Measurements from ENCODE around the gene MAML3.

The MAML3 gene

DNA sequence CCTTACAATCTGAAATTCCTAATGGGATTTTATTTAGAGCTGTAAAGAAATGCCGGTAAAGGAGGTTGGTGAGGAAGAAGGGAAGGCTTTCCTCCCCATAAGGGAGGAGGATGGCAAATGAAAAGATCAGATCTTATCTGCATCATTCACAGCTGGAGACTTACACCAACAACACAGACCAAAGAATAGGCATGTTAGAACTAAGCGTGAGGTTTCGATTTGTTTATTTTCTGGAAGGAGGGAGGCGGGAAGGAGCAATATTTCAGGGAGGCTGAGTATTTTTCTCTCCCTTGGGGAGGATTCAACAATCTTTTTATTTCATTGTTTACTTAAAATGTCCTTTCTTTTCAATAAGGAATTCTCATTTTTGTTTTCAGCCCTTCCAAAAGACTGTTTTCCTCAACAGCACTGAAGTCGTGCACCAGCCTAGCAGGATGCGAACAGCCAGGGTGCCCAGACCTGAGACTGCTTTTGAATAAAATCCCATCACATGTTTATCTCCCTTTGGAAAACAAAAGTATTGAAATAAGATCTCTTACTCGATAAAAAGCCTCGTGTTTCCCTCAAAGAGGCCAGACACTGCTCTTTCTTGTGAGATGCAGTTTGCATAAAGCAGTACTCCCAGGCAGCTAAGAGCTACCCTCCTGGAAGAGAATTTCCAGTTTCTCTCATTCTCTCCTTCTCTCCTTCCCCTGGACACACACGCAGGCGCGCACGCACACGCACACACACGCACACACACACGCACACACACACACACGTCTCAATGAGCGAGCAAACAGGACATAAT lies 252.3 kb downstream of the MAML3 start:
- no peak for DNase-seq (ENCODE audit: low read depth in 2 of 2)

DNA sequence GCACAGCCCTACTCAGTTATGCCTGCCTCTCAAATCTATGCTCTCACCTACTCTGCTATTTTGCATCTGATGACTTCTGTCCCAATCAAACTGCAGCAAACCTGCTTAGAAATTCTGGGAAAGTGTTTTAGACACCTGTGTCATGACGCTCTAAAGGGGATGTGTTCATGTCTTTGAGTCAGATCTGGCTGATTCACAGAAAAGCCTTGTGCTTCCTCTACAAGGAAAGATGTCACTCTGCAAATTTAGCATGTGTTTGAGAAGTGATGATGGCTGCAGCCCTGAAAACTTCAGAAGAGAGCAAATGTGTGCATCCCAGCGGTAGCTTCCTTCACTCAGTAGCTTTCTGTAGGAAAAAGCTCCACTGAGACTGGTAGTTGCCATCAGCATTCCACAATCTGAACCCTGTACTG lies 253.0 kb downstream of the MAML3 start:
- DNase-seq (ENCODE audit: low read depth in 2 of 2): no peak

DNA sequence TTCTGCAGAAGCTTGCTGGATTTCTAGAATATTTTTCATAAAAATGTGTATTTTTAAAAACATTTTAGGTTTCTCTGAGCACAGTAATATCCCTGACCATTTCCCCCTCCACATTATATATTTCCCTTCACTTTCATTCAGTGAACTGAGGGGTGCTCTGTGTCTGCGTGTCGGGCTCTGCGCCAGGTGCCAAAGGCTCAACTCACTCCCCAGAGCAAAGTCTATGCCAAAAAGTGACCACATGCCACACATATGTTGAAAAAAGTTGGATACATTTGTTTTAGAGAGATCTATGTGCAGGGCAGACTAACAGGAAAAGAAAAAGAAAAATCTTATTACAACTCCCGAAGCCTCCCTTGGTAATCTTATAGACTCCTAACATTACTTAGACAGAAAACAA lies 254.6 kb downstream of the MAML3 start:
- no peak for DNase-seq (ENCODE audit: low read depth in 2 of 2)

DNA sequence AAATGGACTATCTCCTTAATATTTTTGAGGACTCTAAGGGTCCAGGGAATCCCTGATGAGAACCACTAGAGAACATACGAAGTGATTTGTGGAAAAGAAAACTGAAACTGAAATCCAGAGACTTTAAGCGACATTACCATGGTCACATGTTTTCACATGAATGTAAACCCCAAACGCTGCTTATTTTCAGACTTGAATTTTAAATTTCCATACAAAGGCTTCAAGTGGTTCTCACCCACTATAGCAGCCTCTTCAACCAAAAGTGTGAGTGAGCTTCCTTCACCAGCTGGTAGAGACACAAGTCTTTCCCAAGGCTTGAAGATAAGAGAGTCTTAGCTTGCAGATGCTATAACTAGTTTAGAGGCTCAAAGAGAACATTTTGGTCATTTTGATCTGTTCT lies 255.7 kb downstream of the MAML3 start:
- no peak for DNase-seq (ENCODE audit: low read depth in 2 of 2)

DNA sequence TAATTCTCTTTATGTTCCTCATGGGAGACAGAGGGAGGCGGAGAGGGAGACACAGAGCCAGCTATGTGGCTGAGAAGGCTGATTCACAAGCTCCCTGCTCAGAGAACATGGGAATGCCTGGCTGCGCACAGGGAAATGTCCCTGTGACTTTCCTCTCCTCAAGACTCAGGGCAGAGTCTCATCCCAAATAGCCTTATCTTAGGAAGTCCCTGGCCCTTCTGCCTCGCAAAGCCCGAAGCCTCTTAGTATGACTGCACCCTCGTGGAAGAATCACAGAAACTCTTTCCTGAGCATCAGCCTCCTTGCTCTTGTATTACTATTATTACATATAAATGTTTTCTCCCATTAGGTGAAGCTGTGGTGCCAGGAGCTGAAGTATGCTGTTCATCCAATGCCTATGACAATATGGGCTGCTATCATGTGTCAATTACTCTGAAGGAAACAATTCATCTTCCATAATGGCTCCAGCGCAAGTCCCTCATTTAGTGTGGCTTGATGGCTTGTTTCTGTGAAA lies 257.8 kb downstream of the MAML3 start:
- no peak for DNase-seq (ENCODE audit: low read depth in 2 of 2)

DNA sequence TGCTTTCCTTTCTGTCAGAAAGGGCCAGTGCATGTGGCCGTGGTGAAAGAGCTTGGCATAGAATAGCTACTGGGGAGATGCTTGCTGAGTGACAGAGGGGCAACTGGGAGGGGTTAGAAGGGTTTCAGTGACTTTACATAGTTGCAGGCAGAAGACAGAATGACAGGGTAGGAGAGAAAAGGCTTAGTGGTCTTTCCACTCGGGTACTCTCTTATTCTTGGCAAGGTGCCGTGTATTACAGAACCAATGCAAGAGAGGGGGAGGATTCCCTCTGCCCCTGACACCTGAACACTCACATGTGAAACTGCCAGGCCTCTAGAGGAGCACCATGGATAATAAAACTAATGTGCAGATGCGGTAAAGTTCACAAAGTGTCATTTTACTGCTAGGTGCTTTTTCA lies 260.2 kb downstream of the MAML3 start:
- DNase-seq (ENCODE audit: low read depth in 2 of 2): no peak

DNA sequence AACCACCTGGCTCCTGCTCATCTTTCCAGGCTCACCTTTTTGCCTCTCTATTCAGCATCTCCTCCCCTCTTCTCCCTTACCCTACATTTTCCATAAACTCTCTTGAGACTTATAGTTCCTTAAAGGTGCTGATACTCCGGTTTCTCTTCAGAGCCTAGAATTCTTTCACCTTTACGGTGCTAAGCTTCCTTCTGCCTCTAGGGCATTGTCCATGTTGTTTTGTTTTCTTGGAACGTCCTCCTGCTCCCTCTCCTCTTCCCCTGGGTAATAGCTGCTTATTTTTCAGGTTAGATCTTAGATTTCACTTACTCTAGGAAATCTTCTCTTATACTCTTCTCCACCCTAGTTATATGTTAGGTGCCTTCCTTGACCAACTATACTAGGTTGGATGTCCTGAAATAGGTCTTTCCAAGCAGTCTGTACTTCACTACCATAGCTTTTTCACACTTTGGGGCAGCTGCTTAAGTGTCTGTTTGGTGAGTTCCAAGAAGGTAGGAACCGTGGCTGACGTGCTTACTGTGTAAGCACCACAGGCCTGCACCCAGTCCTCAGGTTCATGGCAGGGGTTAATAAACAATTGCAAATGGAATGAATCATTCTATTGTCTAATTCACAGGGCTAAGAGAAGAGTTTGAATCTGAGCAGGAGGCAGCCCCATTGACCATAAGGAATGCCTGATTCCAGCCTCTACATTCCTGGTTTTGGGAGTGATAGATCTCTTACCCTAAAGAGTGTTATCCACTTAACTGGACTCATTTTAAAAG lies 260.8 kb downstream of the MAML3 start:
- no peak for DNase-seq (ENCODE audit: low read depth in 2 of 2)

DNA sequence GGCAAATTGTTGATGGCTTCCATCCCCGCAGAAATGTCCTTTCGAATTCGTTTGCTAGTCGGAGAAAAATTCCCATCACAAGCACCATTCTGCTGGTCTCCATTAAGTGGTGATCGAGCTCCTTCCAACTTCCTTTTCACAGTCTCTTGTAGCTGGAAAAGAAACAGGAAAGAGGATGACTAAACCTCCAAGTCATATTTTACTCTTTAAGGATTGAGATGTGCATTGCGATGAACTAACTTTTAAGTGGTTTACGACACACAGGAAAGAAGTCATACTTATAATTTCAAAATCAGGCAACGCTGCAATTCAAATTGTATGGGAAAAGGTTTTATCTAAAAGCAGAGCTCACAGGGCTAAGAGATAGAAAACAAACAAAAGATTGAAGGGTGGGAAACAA lies 263.2 kb downstream of the MAML3 start:
- DNase-seq (ENCODE audit: low read depth in 2 of 2): no peak

DNA sequence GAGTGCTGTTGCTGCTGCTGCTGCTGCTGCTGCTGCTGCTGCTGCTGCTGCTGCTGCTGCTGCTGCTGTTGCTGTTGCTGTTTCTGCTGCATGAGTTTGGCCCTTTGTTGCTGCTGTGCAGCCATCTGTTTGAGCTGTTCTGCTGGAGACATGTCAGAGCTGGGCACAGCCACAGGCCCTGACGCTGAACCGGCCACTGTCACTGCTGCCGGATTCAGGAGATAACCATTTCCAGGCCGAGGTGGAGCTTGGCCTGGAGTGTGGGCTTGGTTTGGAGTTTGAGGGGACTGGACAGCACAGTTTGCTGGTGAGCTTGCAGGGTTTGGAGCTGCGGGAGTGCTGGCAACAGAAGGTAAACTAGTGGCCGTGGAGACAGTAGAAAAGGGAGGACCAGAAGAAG lies 264.1 kb downstream of the MAML3 start:
- no peak for DNase-seq (ENCODE audit: low read depth in 2 of 2)

DNA sequence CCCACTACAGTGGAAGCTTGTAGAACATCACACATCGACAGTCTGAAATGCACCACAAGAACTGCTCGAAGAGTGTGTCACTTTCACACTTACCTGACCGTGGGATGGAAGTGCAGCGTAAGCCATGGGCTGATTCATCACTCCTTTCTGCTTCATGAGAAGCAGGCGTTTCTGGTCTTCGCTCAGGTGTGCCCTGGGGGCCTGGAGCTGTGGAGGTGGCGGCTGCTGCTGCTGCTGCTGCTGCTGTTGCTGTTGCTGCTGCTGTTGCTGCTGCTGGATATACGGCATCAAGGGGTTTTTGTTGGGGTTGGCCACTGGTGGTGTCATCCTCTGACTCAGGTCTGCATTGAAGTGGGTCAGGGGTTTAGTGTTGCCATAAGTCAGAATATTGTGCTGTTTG lies 264.7 kb downstream of the MAML3 start:
- no peak for DNase-seq (ENCODE audit: low read depth in 2 of 2)

DNA sequence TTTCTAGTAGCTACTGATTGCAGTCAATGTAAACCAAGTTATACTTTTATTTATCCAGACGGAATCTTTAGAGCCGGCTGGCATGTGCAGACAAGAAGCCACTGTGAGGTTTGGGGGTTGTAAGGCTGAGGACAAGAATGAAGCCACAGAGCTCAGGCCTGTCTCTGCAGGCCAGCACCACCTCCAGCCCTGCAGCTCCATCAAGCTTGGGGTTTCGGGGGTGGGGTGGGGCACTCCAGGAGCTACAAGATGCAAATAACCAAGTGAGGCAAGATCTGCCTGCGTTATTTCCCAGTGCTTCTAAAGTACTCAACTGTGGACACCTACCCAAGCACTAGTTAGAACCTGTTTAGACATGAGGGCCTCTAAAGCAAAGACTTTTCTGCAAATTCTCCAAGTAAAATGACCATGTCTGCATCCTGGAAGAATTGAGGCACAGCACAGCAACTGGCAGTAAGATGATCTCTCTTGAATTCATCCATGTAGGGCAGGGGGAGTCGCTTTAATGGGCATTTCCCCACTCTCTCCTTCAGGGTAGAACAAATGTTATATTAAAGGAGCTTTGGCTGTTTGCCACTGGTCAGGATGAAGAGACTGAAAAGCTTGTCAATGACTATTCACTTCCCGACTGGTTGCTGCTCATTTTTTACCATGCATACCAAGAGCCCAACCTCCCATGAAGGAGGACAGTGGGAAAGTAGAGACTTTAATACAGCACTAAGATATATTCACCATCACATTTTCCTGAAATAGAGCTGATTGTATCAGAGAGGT lies 265.8 kb downstream of the MAML3 start:
- no peak for DNase-seq (ENCODE audit: low read depth in 2 of 2)

DNA sequence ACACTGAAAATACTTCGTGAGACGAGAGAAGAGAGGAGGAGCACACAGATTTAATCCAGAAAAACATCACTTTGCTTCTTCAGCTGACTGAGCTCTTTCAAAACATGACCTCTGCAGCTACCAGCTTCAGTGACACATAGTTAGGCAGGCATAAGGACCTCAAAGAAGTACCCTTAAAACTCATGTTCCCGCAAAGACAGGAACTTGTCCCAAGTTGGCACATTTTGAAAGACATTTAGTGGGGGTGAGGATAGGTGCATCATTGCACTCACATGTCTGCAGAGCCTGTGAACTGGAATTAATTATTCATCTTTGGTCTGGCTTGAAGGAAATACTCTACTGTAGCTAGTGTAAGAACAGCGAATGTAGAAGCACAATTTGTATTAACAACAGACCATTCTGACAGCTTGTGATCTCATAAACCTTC lies 266.6 kb downstream of the MAML3 start:
- DNase-seq (ENCODE audit: low read depth in 2 of 2): no peak

DNA sequence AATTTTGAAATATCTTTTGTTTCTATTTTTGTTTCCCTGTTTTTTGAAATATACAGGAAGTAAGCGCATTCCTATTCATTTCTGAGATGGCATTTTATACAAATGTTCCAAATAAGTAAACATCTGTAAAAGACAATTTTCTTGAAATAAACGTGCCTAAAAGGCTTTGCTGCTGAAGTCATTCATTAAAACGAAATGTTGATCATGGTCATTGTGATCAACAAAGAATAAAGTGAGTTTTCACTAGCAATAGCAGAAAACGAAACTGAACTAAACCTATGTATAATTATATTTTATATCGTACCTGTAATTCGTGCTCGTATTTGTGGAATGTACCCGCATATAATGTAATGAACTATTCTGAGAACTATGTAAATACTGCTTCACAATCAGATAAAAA lies 267.2 kb downstream of the MAML3 start:
- no peak for DNase-seq (ENCODE audit: low read depth in 2 of 2)

DNA sequence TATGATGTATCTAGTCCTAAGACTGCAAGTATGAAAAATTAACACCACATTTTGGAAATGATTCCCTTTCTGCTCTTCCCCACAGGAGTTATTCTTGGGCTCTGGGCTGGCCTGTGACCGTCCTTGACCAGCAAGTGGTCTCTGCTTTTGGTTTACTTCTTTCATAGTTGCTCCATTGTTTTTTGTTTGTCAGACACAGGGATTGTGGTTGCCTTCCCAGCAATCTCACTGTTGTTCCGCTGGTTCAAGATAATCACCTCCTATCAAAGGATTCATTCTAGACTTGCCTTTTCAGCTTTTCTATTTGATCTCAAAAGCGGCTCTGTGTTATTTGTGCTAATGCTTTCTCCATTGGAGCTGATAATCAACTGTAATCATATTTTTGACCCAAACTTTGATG lies 269.5 kb downstream of the MAML3 start:
- DNase-seq (ENCODE audit: low read depth in 2 of 2): no peak

DNA sequence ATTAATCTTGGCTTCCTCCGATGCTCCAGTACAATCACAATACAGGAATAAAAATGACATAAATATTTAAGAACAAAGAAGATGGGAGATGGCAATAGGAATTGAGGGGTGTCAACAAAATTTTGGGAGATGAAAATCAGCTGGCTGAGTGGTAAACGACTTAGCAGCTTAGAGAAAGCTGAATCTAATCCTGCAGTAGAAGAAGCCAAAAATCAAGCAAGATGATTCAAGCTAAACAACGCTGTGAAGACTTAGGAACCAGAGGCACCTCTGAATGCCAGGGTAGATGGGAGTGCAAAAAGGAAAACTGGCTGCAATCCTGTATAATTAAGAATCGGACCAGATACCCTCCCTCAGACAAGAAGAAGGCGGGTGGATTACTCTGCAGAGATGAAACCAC lies 273.1 kb downstream of the MAML3 start:
- no peak for DNase-seq (ENCODE audit: low read depth in 2 of 2)

DNA sequence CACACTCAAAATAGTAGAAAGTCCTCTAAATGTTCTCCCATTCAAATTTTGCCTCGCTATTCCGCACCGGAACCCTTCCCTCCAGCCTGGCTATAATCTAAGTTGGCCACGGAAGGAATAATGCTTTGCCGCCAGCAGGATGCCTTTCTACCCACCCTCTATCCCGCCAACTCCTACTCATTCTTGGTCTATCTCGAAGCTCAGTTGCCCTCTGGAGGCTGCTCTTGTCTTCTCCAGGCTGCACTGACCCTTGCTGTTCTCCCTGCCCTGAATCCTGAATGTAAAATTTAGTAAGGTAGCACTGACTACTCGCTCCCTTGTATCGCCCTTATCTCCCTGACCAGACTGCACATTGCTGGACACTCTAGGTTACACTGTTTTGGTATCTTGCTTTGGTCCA lies 275.9 kb downstream of the MAML3 start:
- DNase-seq (ENCODE audit: low read depth in 2 of 2): no peak

DNA sequence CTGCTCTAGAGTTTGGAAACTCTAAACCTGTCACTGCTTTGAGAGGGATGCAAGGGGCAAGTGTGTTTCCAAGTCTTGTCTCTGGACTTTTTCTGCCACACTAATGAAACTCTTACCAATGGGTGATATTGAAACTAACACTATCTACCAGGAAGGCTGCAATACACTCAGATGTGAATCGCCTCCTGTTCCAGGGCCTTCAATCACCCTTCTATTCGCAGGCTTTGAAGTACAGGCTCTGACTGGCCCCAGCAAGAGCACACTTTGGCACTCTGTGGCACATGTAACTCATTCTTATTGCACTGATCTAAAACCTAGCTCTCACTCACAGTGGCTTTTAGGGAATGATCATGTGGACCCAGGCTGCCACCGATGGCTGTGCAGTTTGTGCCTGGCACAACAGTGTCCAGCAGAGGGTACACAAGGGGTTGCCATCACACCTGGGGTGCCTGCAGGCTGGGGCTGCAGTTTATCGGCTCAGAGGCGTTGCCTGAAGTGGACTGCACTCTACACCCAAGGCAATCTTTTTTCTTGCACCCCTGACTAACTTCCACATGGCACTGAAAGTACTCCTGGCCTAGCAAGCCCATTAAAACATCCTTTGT lies 277.5 kb downstream of the MAML3 start:
- no peak for DNase-seq (ENCODE audit: low read depth in 2 of 2)

DNA sequence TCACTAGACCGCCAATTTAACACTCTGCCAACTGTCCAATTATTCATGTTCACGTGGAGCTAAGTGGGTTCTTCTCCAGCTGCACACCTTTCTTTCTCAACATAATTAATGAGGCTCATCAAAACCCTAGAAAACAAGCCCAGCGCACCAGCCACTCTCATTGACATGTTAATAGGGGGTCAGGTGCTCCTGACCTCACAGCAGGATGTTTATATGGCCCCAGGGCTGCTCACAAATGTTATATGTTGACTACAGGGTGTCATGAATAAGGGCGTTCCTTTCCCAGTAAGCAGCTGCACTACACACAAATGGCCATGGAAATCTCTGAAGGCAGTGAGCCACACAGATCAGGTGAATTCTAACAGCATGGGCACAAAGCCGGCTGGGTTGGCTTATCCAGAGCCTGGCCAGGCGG lies 278.6 kb downstream of the MAML3 start:
- DNase-seq (ENCODE audit: low read depth in 2 of 2): no peak

DNA sequence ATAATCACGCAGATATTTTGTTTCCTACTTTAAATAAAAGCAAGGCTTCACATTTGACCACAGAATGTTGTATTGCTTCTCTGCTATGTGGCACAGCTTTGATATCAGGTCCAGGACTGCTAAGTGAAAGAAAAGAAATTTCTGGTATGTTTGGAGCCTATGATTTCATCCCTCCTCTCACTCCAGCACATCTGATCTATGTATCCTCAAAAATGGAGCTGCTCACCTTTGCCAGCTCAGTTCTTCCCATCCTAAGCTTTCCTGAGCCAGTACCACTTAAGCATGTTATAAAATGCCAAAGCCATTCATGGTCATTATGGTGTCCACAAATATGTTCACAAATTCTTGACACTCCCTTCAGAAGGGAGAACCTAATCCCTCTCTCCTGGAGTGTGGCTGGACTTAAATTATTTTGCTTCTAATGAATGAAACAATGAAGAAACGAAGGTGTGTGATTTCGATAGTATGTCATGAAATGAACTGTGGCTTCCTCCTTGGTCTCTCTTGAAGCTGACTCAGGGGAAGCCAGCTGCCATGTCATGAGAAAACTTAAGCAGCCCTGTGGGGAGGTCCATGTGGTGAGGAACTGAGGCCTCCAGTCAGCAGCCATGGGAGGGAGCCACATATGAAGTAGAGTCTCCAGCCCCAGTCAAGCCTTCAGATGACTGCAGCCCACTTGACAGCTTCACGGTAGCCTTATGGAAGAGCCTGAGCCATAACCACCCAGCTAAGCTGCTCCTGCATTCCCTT lies 280.7 kb downstream of the MAML3 start:
- no peak for DNase-seq (ENCODE audit: low read depth in 2 of 2)

DNA sequence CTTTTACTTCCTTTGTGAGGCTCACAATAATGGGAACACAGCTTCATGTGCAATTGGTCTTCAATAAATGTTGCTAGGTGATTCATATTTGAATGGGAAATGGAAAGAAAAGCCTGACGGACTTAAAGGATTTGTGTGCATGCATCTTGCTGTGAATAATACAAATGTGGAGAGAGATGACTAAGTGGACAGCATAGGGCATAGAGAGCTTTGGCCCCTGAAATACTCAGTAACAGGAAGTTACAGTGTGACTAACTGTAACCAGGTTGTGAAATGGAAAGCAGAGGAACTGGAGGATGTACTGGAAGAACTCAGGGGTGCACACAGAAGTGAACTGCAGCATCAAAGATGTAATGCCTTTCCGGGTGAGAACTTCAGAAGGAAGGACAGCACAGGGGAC lies 281.7 kb downstream of the MAML3 start:
- DNase-seq (ENCODE audit: low read depth in 2 of 2): no peak

DNA sequence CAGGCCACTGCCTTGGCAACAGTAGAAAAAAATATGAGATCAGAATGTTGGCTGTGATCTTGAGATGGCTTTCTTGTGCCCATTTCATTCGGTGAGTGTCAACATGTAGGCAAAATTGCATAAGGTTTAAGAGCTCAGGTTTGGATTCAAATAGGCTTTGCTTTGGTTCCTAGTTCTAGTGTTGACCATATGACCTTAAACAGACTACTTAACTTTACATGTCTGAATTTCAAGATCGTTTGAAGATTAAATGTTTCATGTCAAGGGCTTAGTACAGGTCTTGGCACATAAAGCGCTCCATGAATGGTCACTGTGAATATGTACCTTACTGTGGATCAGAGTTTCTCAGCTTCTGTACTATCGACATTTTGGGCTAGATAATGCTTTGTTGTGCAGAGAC lies 284.2 kb downstream of the MAML3 start:
- no peak for DNase-seq (ENCODE audit: low read depth in 2 of 2)

All from stimulated activated CD4-positive, alpha-beta T cell treated with anti-CD3 and anti-CD28 coated beads, Interleukin-15, amount 100 ng/mL, for 48 hours (primary cell).